Measurements from ENCODE around the gene ARMCX6.
"Not testable (repeated sequence)": the region's sequence is repeated elsewhere in the genome, so short reads cannot be mapped to it uniquely, and the experiment has no call there.

The ARMCX6 gene

DNA sequence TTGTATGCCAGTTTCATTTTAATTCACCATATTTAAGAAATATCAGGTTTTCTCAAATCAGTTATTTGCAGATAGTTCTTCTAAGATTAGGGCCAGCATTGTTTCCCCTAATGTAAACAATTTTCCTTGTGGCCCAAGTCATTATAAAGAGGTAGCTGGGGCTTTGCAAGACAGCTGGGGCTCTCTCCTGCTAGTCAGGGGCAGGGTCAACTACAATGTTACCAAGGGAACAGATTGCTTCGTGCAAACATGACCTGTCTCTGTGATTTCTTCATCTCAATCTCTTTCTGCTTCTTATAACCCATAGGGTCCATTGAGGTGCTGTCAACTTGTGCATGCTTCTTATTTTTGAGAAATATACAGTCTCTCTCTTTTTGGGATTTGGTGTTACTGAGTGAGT, 12.1 kb downstream of the ARMCX6 start:
- H2AFZ ChIP-seq (ENCODE audit: low read length): no peak overlapping the region
- no peaks in the 10 kb centered on the region for H3K36me3 ChIP-seq (ENCODE audit: insufficient read depth, low read length)
- TF ChIP-seq, protein P1, sequence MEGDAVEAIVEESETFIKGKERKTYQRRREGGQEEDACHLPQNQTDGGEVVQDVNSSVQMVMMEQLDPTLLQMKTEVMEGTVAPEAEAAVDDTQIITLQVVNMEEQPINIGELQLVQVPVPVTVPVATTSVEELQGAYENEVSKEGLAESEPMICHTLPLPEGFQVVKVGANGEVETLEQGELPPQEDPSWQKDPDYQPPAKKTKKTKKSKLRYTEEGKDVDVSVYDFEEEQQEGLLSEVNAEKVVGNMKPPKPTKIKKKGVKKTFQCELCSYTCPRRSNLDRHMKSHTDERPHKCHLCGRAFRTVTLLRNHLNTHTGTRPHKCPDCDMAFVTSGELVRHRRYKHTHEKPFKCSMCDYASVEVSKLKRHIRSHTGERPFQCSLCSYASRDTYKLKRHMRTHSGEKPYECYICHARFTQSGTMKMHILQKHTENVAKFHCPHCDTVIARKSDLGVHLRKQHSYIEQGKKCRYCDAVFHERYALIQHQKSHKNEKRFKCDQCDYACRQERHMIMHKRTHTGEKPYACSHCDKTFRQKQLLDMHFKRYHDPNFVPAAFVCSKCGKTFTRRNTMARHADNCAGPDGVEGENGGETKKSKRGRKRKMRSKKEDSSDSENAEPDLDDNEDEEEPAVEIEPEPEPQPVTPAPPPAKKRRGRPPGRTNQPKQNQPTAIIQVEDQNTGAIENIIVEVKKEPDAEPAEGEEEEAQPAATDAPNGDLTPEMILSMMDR (conservative IDR thresholded peaks at IDR 0.05; ENCODE audit: low read length): no peak
- TF ChIP-seq EZH2phosphoT487 (IDR thresholded peaks at IDR 0.05; ENCODE audit: borderline replicate concordance): no peak
- H4K20me1 ChIP-seq (ENCODE audit: insufficient read depth, low read length, poor library complexity, severe bottlenecking): no peaks in the 10 kb centered on the region
- H3K27me3 ChIP-seq (ENCODE audit: insufficient read depth, low read length, poor library complexity, severe bottlenecking): no peaks in the 10 kb centered on the region
- no peak overlapping the region for H3K9ac ChIP-seq (ENCODE audit: low read depth, low read length, poor library complexity, severe bottlenecking)
- H3K4me2 ChIP-seq (ENCODE audit: low read depth, low read length, poor library complexity, severe bottlenecking): no peak overlapping the region
- no peaks in the 10 kb centered on the region for H3F3A ChIP-seq (ENCODE audit: low read depth)
- no peaks in the 10 kb centered on the region for H3K9me3 ChIP-seq (ENCODE audit: insufficient read depth, low read depth, low read length)
- no peak overlapping the region for H3K4me3 ChIP-seq (ENCODE audit: low read length, poor library complexity, severe bottlenecking)
- no peaks in the 10 kb centered on the region for H3K9me2 ChIP-seq (replicated peaks; ENCODE audit: low read depth, low read length)
- H3K4me1 ChIP-seq (ENCODE audit: insufficient read depth, low read length, poor library complexity, severe bottlenecking): no peaks in the 10 kb centered on the region
- H3K79me2 ChIP-seq (ENCODE audit: insufficient read depth, low read length): no peaks in the 10 kb centered on the region

DNA sequence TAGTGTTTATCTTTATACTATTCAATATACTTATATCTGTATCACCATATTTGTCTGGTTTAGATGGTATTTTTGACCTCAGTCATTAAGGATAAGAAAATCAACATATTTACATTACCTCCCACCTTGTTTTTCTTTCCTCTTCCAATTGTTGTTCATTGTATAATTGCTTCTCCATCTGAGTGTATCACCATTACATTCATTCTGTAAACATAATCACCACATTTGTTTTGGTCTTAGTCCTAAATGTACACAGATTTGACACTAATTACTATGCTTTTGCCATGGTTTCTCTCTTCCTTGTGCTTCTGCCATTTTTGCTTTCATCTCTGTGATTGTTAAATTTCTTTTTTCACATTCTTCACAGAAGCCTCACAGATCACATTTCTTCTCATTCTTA, 12.7 kb downstream of the ARMCX6 start:
- Histone ChIP-seq H3K36me3 (ENCODE audit: insufficient read depth, low read length) (no peaks in the 10 kb centered on the region), H3K4me1 (ENCODE audit: insufficient read depth, low read length, poor library complexity, severe bottlenecking) (no peaks in the 10 kb centered on the region), H2AFZ (ENCODE audit: low read length) (no peak overlapping the region), H3K27me3 (ENCODE audit: insufficient read depth, low read length, poor library complexity, severe bottlenecking) (no peaks in the 10 kb centered on the region), H3K79me2 (ENCODE audit: insufficient read depth, low read length) (no peaks in the 10 kb centered on the region), H3K4me3 (ENCODE audit: low read length, poor library complexity, severe bottlenecking) (no peak overlapping the region), H3K9ac (ENCODE audit: low read depth, low read length, poor library complexity, severe bottlenecking) (no peak overlapping the region), H3F3A (ENCODE audit: low read depth) (no peaks in the 10 kb centered on the region), H3K4me2 (ENCODE audit: low read depth, low read length, poor library complexity, severe bottlenecking) (no peak overlapping the region), H3K9me3 (ENCODE audit: insufficient read depth, low read depth, low read length) (no peaks in the 10 kb centered on the region), H3K9me2 (replicated peaks; ENCODE audit: low read depth, low read length) (no peaks in the 10 kb centered on the region), H4K20me1 (ENCODE audit: insufficient read depth, low read length, poor library complexity, severe bottlenecking) (no peaks in the 10 kb centered on the region)
- TF ChIP-seq EZH2phosphoT487 (IDR thresholded peaks at IDR 0.05; ENCODE audit: borderline replicate concordance): no peak
- TF ChIP-seq, protein P1 (conservative IDR thresholded peaks at IDR 0.05; ENCODE audit: low read length): no peak

DNA sequence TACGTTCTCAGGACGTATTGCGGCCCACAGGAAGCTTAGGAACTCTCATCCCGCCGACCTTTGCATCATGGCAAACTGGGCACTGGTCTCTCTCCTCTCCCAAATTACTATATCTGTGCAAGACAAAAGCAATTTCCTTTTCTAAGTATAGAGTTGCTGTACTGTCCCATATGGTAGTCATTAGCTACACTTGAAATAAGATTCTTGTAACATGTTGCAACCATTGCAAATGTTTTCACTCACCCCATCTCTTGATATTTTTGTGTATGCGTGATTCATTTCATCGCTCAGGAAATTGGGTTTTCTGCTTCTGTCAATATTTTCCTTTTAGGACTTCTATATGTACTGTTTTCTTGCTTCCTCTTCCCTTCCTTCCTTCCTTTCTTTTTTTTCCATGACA, 15.7 kb downstream of the ARMCX6 start:
- no peaks in the 10 kb centered on the region for H3K9me3 ChIP-seq (ENCODE audit: insufficient read depth, low read depth, low read length)
- no peak overlapping the region for H3K4me2 ChIP-seq (ENCODE audit: low read depth, low read length, poor library complexity, severe bottlenecking)
- H2AFZ ChIP-seq (ENCODE audit: low read length): no peak overlapping the region
- H3K9ac ChIP-seq (ENCODE audit: low read depth, low read length, poor library complexity, severe bottlenecking): no peak overlapping the region
- H3K27me3 ChIP-seq (ENCODE audit: insufficient read depth, low read length, poor library complexity, severe bottlenecking): no peaks in the 10 kb centered on the region
- H3K36me3 ChIP-seq (ENCODE audit: insufficient read depth, low read length): no peaks in the 10 kb centered on the region
- no peaks in the 10 kb centered on the region for H3K9me2 ChIP-seq (replicated peaks; ENCODE audit: low read depth, low read length)
- H3K79me2 ChIP-seq (ENCODE audit: insufficient read depth, low read length): no peaks in the 10 kb centered on the region
- no peaks in the 10 kb centered on the region for H4K20me1 ChIP-seq (ENCODE audit: insufficient read depth, low read length, poor library complexity, severe bottlenecking)
- H3K4me1 ChIP-seq (ENCODE audit: insufficient read depth, low read length, poor library complexity, severe bottlenecking): no peaks in the 10 kb centered on the region
- no peak overlapping the region for H3K4me3 ChIP-seq (ENCODE audit: low read length, poor library complexity, severe bottlenecking)
- TF ChIP-seq EZH2phosphoT487 (IDR thresholded peaks at IDR 0.05; ENCODE audit: borderline replicate concordance): no peak
- TF ChIP-seq, protein P1 (conservative IDR thresholded peaks at IDR 0.05; ENCODE audit: low read length): no peak
- H3F3A ChIP-seq (ENCODE audit: low read depth): no peaks in the 10 kb centered on the region

DNA sequence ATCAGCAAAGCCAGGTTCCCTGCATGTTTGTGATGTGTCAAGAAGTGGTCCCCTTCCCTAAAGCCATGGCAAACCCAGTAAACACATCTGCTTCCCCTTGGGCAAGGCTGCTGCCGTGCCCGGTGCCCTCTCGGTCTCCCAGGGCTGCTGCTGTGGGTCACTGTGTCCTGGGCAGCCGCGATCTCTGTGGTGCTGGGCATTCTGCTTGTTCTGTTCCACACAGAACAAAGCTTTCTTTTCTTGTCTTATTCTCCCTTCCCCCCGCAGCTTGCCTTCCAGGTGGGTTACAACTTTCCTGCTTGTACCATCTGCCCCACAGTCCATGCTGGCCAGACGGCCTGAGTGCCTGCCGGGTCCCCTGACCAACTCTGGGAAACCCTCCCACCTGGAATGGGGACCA, 18.2 kb downstream of the ARMCX6 start:
- H3K36me3 ChIP-seq (ENCODE audit: insufficient read depth, low read length); H3K79me2 ChIP-seq (ENCODE audit: insufficient read depth, low read length); H3K9me3 ChIP-seq (ENCODE audit: insufficient read depth, low read depth, low read length); H3K9ac ChIP-seq (ENCODE audit: low read depth, low read length, poor library complexity, severe bottlenecking); H3K4me2 ChIP-seq (ENCODE audit: low read depth, low read length, poor library complexity, severe bottlenecking); H2AFZ ChIP-seq (ENCODE audit: low read length); H3K4me1 ChIP-seq (ENCODE audit: insufficient read depth, low read length, poor library complexity, severe bottlenecking); H3K27me3 ChIP-seq (ENCODE audit: insufficient read depth, low read length, poor library complexity, severe bottlenecking); H4K20me1 ChIP-seq (ENCODE audit: insufficient read depth, low read length, poor library complexity, severe bottlenecking); H3K9me2 ChIP-seq (replicated peaks; ENCODE audit: low read depth, low read length); H3F3A ChIP-seq (ENCODE audit: low read depth); H3K4me3 ChIP-seq (ENCODE audit: low read length, poor library complexity, severe bottlenecking): not testable (repeated sequence)
